Activated CD4-positive, alpha-beta T cell treated with anti-CD3 and anti-CD28 coated beads, Interleukin-2, amount 10 ng/mL, durations not matched to agents 24 days and 14 days (primary cell): ENCODE data around the gene OR10A3. TPM values are rescaled to one million over a fixed set of nuclear protein-coding genes. Genes with fewer than 3 reads are reported as not detected.

ENCODE experiments used
- DNase-seq: peaks from one replicate; pipeline ENCODE4 v3.0.0; 2022
- H3K27ac Mint-ChIP-seq: one replicate; pipeline ENCODE4 v1.8.0; 2022; ENCODE audit warnings: mild to moderate bottlenecking, mixed read lengths
- H3K27me3 Mint-ChIP-seq: one replicate; pipeline ENCODE4 v1.8.0; 2022; ENCODE audit warnings: mixed read lengths
- H3K36me3 Mint-ChIP-seq: one replicate; pipeline ENCODE4 v1.8.0; 2022; ENCODE audit warnings: low read depth, mild to moderate bottlenecking, mixed read lengths
- H3K4me1 Mint-ChIP-seq: one replicate; pipeline ENCODE4 v1.8.0; 2021; ENCODE audit warnings: mixed read lengths
- H3K4me3 Mint-ChIP-seq: one replicate; pipeline ENCODE4 v1.8.0; 2022; ENCODE audit warnings: mild to moderate bottlenecking, moderate library complexity, mixed read lengths
- H3K9me3 Mint-ChIP-seq: one replicate; pipeline ENCODE4 v1.8.0; 2021; ENCODE audit warnings: mixed read lengths
- intact Hi-C: fragments of 100-400 bp; cut with micrococcal nuclease; formaldehyde crosslinking; loops from one replicate; pipeline ENCODE4 v1.15.1; 2023
- total RNA-seq: library from RNA; stranded (reverse); gene quantifications from 2 replicates; pipeline ENCODE4 v1.2.3, GENCODE V29; 2022

The OR10A3 gene
- total RNA-seq, 1 donor from 2014 or later: not detected

- H3K4me3 Mint-ChIP-seq: no peak overlapping the region
- H3K27ac Mint-ChIP-seq: no peak overlapping the region
- H3K36me3 Mint-ChIP-seq: no peaks in the 10 kb centered on the region
- DNase-seq: no peak
- intact Hi-C loops: no loop called here
- no peaks in the 10 kb centered on the region for H3K4me1 Mint-ChIP-seq
- H3K27me3 Mint-ChIP-seq: peaks cover 23% of the 10 kb centered on the region
- H3K9me3 Mint-ChIP-seq: no peaks in the 10 kb centered on the region
Observed at GRCh38 chr11:7909585-7910285, 31.8 kb downstream of the OR10A3 start.

- H3K9me3 Mint-ChIP-seq: no peaks in the 10 kb centered on the region
- intact Hi-C loops: no loop called here
- DNase-seq: no peak
- H3K27ac Mint-ChIP-seq: no peak overlapping the region
- H3K27me3 Mint-ChIP-seq: peaks cover 23% of the 10 kb centered on the region
- H3K36me3 Mint-ChIP-seq: no peaks in the 10 kb centered on the region
- H3K4me3 Mint-ChIP-seq: no peak overlapping the region
- H3K4me1 Mint-ChIP-seq: no peaks in the 10 kb centered on the region
Observed at GRCh38 chr11:7907121-7907520, 34.4 kb downstream of the OR10A3 start.

GRCh38 chr11:7906481-7906880, 35.0 kb downstream of the OR10A3 start:
- no peak for DNase-seq
- no peaks in the 10 kb centered on the region for H3K36me3 Mint-ChIP-seq
- intact Hi-C loops: no loop called here
- no peak overlapping the region for H3K27ac Mint-ChIP-seq
- H3K4me1 Mint-ChIP-seq: no peaks in the 10 kb centered on the region
- H3K4me3 Mint-ChIP-seq: no peak overlapping the region
- H3K9me3 Mint-ChIP-seq: no peaks in the 10 kb centered on the region
- peaks cover 23% of the 10 kb centered on the region for H3K27me3 Mint-ChIP-seq

- peaks cover 23% of the 10 kb centered on the region for H3K27me3 Mint-ChIP-seq
- no peak overlapping the region for H3K4me3 Mint-ChIP-seq
- no peaks in the 10 kb centered on the region for H3K9me3 Mint-ChIP-seq
- intact Hi-C loops: no loop called here
- no peak for DNase-seq
- H3K36me3 Mint-ChIP-seq: no peaks in the 10 kb centered on the region
- H3K27ac Mint-ChIP-seq: no peak overlapping the region
- H3K4me1 Mint-ChIP-seq: no peaks in the 10 kb centered on the region
Observed at GRCh38 chr11:7905961-7906429, 35.5 kb downstream of the OR10A3 start.

- intact Hi-C loops: no loop called here
- Mint-ChIP-seq H3K4me3 (no peak overlapping the region), H3K4me1 (no peaks in the 10 kb centered on the region), H3K36me3 (no peaks in the 10 kb centered on the region), H3K27me3 (peaks cover 23% of the 10 kb centered on the region), H3K9me3 (no peaks in the 10 kb centered on the region), H3K27ac (no peak overlapping the region)
- DNase-seq: no peak
Observed at GRCh38 chr11:7905549-7905948, 36.0 kb downstream of the OR10A3 start.

- intact Hi-C loops: no loop called here
- no peak overlapping the region for H3K27ac Mint-ChIP-seq
- DNase-seq: no peak
- H3K4me3 Mint-ChIP-seq: no peak overlapping the region
- no peaks in the 10 kb centered on the region for H3K4me1 Mint-ChIP-seq
- no peaks in the 10 kb centered on the region for H3K36me3 Mint-ChIP-seq
- H3K27me3 Mint-ChIP-seq: peaks cover 21% of the 10 kb centered on the region
- no peaks in the 10 kb centered on the region for H3K9me3 Mint-ChIP-seq
Observed at GRCh38 chr11:7904917-7905316, 36.6 kb downstream of the OR10A3 start.

- no peaks in the 10 kb centered on the region for H3K36me3 Mint-ChIP-seq
- no peak overlapping the region for H3K27ac Mint-ChIP-seq
- no peak for DNase-seq
- intact Hi-C loops: no loop called here
- no peak overlapping the region for H3K4me3 Mint-ChIP-seq
- no peaks in the 10 kb centered on the region for H3K9me3 Mint-ChIP-seq
- no peaks in the 10 kb centered on the region for H3K4me1 Mint-ChIP-seq
- H3K27me3 Mint-ChIP-seq: peaks cover 19% of the 10 kb centered on the region
Observed at GRCh38 chr11:7903940-7904339, 37.6 kb downstream of the OR10A3 start.

- H3K4me3 Mint-ChIP-seq: no peak overlapping the region
- H3K36me3 Mint-ChIP-seq: no peaks in the 10 kb centered on the region
- no peak overlapping the region for H3K27ac Mint-ChIP-seq
- no peak for DNase-seq
- intact Hi-C loops: no loop called here
- no peaks in the 10 kb centered on the region for H3K9me3 Mint-ChIP-seq
- no peaks in the 10 kb centered on the region for H3K4me1 Mint-ChIP-seq
- peaks cover 7% of the 10 kb centered on the region for H3K27me3 Mint-ChIP-seq
Observed at GRCh38 chr11:7901319-7901854, 40.1 kb downstream of the OR10A3 start.

- no peaks in the 10 kb centered on the region for H3K9me3 Mint-ChIP-seq
- no peak overlapping the region for H3K27ac Mint-ChIP-seq
- H3K4me1 Mint-ChIP-seq: no peaks in the 10 kb centered on the region
- peaks cover 4% of the 10 kb centered on the region for H3K27me3 Mint-ChIP-seq
- intact Hi-C loops: no loop called here
- H3K36me3 Mint-ChIP-seq: no peaks in the 10 kb centered on the region
- H3K4me3 Mint-ChIP-seq: no peak overlapping the region
- DNase-seq: no peak
Observed at GRCh38 chr11:7900686-7901085, 40.8 kb downstream of the OR10A3 start.

GRCh38 chr11:7899418-7899817, 42.1 kb downstream of the OR10A3 start:
- no peaks in the 10 kb centered on the region for H3K9me3 Mint-ChIP-seq
- intact Hi-C loops: no loop called here
- H3K4me1 Mint-ChIP-seq: no peaks in the 10 kb centered on the region
- peaks cover 2% of the 10 kb centered on the region for H3K27me3 Mint-ChIP-seq
- H3K36me3 Mint-ChIP-seq: no peaks in the 10 kb centered on the region
- H3K4me3 Mint-ChIP-seq: no peak overlapping the region
- H3K27ac Mint-ChIP-seq: no peak overlapping the region
- no peak for DNase-seq

- Mint-ChIP-seq H3K9me3 (no peaks in the 10 kb centered on the region), H3K4me1 (no peaks in the 10 kb centered on the region), H3K27me3 (peaks cover 2% of the 10 kb centered on the region), H3K4me3 (no peak overlapping the region), H3K36me3 (no peaks in the 10 kb centered on the region), H3K27ac (no peak overlapping the region)
- DNase-seq: no peak
- intact Hi-C loops: no loop called here
Observed at GRCh38 chr11:7898666-7899283, 42.7 kb downstream of the OR10A3 start.

GRCh38 chr11:7896009-7896785, 45.3 kb downstream of the OR10A3 start:
- Mint-ChIP-seq H3K27ac (no peak overlapping the region), H3K27me3 (peaks cover 4% of the 10 kb centered on the region), H3K4me1 (peaks cover 5% of the 10 kb centered on the region), H3K36me3 (no peaks in the 10 kb centered on the region), H3K4me3 (no peak overlapping the region), H3K9me3 (no peaks in the 10 kb centered on the region)
- intact Hi-C loops: no loop called here
- no peak for DNase-seq

GRCh38 chr11:7894251-7894650, 47.3 kb downstream of the OR10A3 start:
- peaks cover 12% of the 10 kb centered on the region for H3K27me3 Mint-ChIP-seq
- intact Hi-C loops: no loop called here
- no peak overlapping the region for H3K4me3 Mint-ChIP-seq
- H3K27ac Mint-ChIP-seq: no peak overlapping the region
- no peaks in the 10 kb centered on the region for H3K9me3 Mint-ChIP-seq
- H3K4me1 Mint-ChIP-seq: peaks cover 5% of the 10 kb centered on the region
- no peak for DNase-seq
- H3K36me3 Mint-ChIP-seq: no peaks in the 10 kb centered on the region

- no peaks in the 10 kb centered on the region for H3K36me3 Mint-ChIP-seq
- no peak for DNase-seq
- no peak overlapping the region for H3K4me3 Mint-ChIP-seq
- no peak overlapping the region for H3K27ac Mint-ChIP-seq
- no peaks in the 10 kb centered on the region for H3K9me3 Mint-ChIP-seq
- intact Hi-C loops: no loop called here
- H3K27me3 Mint-ChIP-seq: peaks cover 12% of the 10 kb centered on the region
- peaks cover 5% of the 10 kb centered on the region for H3K4me1 Mint-ChIP-seq
Observed at GRCh38 chr11:7893796-7894195, 47.7 kb downstream of the OR10A3 start.
